Measurements from ENCODE around the gene PRAC2. TPM values are rescaled to one million over a fixed set of nuclear protein-coding genes. Genes with fewer than 3 reads are reported as not detected.

The PRAC2 gene
- total and polyA plus RNA-seq, 2 donors (not counting 1 experiment from before 2014, with no cell fraction given): not detected

DNA sequence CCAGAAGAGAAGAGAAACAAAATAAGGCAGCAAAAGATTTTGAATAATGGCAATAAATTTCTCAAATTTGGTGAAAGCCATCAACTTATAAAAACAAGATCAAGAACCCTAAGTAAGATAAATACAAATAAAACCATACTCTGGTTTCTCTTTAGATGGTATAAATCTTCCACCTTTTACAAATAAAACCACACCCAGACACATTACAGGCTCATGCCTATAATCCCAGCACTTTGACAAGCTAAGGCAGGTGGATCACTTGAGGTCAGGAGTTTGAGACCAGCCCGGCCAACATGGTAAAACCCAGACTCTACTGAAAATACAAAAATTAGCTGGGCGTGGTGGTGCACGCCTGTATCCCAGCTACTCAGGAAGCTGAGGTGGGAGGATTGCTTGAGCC, 50.3 kb downstream of the PRAC2 start:
- peaks cover 3% of the 10 kb centered on the region for H3K27me3 ChIP-seq (ENCODE audit: control insufficient read depth, insufficient read depth, low read length)
- no peaks in the 10 kb centered on the region for H4K20me1 ChIP-seq (ENCODE audit: control insufficient read depth, extremely low read depth, insufficient read depth, low read length)
- no peak overlapping the region for H3K4me2 ChIP-seq (ENCODE audit: extremely low read depth, insufficient read depth, low read length)
- no peaks in the 10 kb centered on the region for H3K4me1 ChIP-seq (ENCODE audit: control insufficient read depth, extremely low read depth, insufficient read depth, low read length)
- no peak overlapping the region for H2AFZ ChIP-seq (ENCODE audit: low read length)
- no peaks in the 10 kb centered on the region for H3K9me3 ChIP-seq (ENCODE audit: control insufficient read depth, insufficient read depth, low read depth, low read length)
- H3K27ac ChIP-seq (ENCODE audit: insufficient read depth, low read length): no peak overlapping the region
- no peak overlapping the region for H3K9ac ChIP-seq (ENCODE audit: insufficient read depth, low read length)
- no peak for TF ChIP-seq EZH2 (IDR thresholded peaks at IDR 0.05; ENCODE audit: low read length, missing control alignments)
- no peak for TF ChIP-seq CTCF (conservative IDR thresholded peaks at IDR 0.05 in 1 of 2, IDR thresholded peaks at IDR 0.05 in 1 of 2; ENCODE audit: low read depth in 1 of 2, low read length in 2 of 2)
- no peaks in the 10 kb centered on the region for H3K36me3 ChIP-seq (ENCODE audit: control insufficient read depth, insufficient read depth, low read length)
- H3K4me3 ChIP-seq (replicated peaks in 1 of 4; ENCODE audit: control extremely low read depth in 1 of 4, insufficient read depth in 1 of 4, low read depth in 3 of 4, low read length in 4 of 4): no peak overlapping the region
- no peak for DNase-seq (ENCODE audit: low read depth in 2 of 2)
- H3K79me2 ChIP-seq (ENCODE audit: control insufficient read depth, insufficient read depth, low read length): no peaks in the 10 kb centered on the region

Other genes starting within 250 kb of the PRAC2 start
- not detected in 2 replicates for gene HOXB1, start 192.2 kb upstream of the PRAC2 start, total RNA-seq
- gene HOXB1, start 192.2 kb upstream of the PRAC2 start, polyA plus RNA-seq: not detected in 2 replicates
- gene HOXB2, start 178.1 kb upstream of the PRAC2 start, total RNA-seq: 9.2 and 12.2 TPM in 2 replicates
- 12.3 and 15.9 TPM in 2 replicates for gene HOXB2, start 178.1 kb upstream of the PRAC2 start, polyA plus RNA-seq
- gene HOXB4, start 144.8 kb upstream of the PRAC2 start, total RNA-seq: 6.2 and 8.9 TPM in 2 replicates
- gene HOXB4, start 144.8 kb upstream of the PRAC2 start, polyA plus RNA-seq: 3.4 and 3.8 TPM in 2 replicates
- gene HOXB3, start 132.9 kb upstream of the PRAC2 start, total RNA-seq: 15.7 and 28.6 TPM in 2 replicates
- gene HOXB3, start 132.9 kb upstream of the PRAC2 start, polyA plus RNA-seq: 15.7 and 19.5 TPM in 2 replicates
- gene HOXB5, start 129.4 kb upstream of the PRAC2 start, total RNA-seq: 1.0 and 2.1 TPM in 2 replicates
- 9.4 and 17.2 TPM in 2 replicates for gene HOXB5, start 129.4 kb upstream of the PRAC2 start, polyA plus RNA-seq
- 10.5 and 16.2 TPM in 2 replicates for gene HOXB6, start 118.2 kb upstream of the PRAC2 start, total RNA-seq
- 28.9 and 42.1 TPM in 2 replicates for gene HOXB6, start 118.2 kb upstream of the PRAC2 start, polyA plus RNA-seq
- 6.4 and 7.4 TPM in 2 replicates for gene HOXB7, start 112.2 kb upstream of the PRAC2 start, total RNA-seq
- 11.8 and 12.7 TPM in 2 replicates for gene HOXB7, start 112.2 kb upstream of the PRAC2 start, polyA plus RNA-seq
- gene HOXB8, start 107.9 kb upstream of the PRAC2 start, total RNA-seq: 0.33 and 0.51 TPM in 2 replicates
- 1.4 and 2.0 TPM in 2 replicates for gene HOXB8, start 107.9 kb upstream of the PRAC2 start, polyA plus RNA-seq
- not detected in 2 replicates for gene HOXB9, start 96.8 kb upstream of the PRAC2 start, total RNA-seq
- gene HOXB9, start 96.8 kb upstream of the PRAC2 start, polyA plus RNA-seq: 0.06 TPM in 1 of 2 replicates, not detected in the other
- gene PRAC1, start 667 bp upstream of the PRAC2 start, total RNA-seq: not detected in 2 replicates
- not detected in 2 replicates for gene PRAC1, start 667 bp upstream of the PRAC2 start, polyA plus RNA-seq
- not detected in 2 replicates for gene HOXB13, start 5.6 kb downstream of the PRAC2 start, total RNA-seq
- not detected in 2 replicates for gene HOXB13, start 5.6 kb downstream of the PRAC2 start, polyA plus RNA-seq
- under 0.01 and 0.17 TPM in 2 replicates for gene TTLL6, start 94.0 kb downstream of the PRAC2 start, total RNA-seq
- not detected in 2 replicates for gene TTLL6, start 94.0 kb downstream of the PRAC2 start, polyA plus RNA-seq
- 50.1 and 65.1 TPM in 2 replicates for gene CALCOCO2, start 107.8 kb downstream of the PRAC2 start, total RNA-seq
- gene CALCOCO2, start 107.8 kb downstream of the PRAC2 start, polyA plus RNA-seq: 85.2 and 164 TPM in 2 replicates
- 19.0 and 24.8 TPM in 2 replicates for gene ATP5MC1, start 169.6 kb downstream of the PRAC2 start, total RNA-seq
- gene ATP5MC1, start 169.6 kb downstream of the PRAC2 start, polyA plus RNA-seq: 219 and 309 TPM in 2 replicates
- 46.7 and 55.2 TPM in 2 replicates for gene UBE2Z, start 185.2 kb downstream of the PRAC2 start, total RNA-seq
- gene UBE2Z, start 185.2 kb downstream of the PRAC2 start, polyA plus RNA-seq: 141 and 152 TPM in 2 replicates
- 84.2 and 85.5 TPM in 2 replicates for gene SNF8, start 221.7 kb downstream of the PRAC2 start, total RNA-seq
- 109 and 139 TPM in 2 replicates for gene SNF8, start 221.7 kb downstream of the PRAC2 start, polyA plus RNA-seq
- gene GIP, start 245.4 kb downstream of the PRAC2 start, total RNA-seq: not detected in 2 replicates
- 0.12 TPM in 1 of 2 replicates, not detected in the other for gene GIP, start 245.4 kb downstream of the PRAC2 start, polyA plus RNA-seq

All from fibroblast of lung (primary cell).